HG02943 (cell line): Measurements from ENCODE around the gene SLX4IP.

Experiments
- ATAC-seq: cut with Tn5 transposase; IDR thresholded peaks from one replicate; pipeline ENCODE4 v1.9.1; 2021; ENCODE audit warnings: mild to moderate bottlenecking, low read depth, moderate library complexity; ENCODE audit not compliant: unreplicated experiment

The SLX4IP gene

GRCh38 chr20:10655720-10656669, 220.9 kb downstream of the SLX4IP start:
- ATAC-seq, result no peak

- ATAC-seq, result no peak
Measured at GRCh38 chr20:10657453-10657852, 222.3 kb downstream of the SLX4IP start.

GRCh38 chr20:10658051-10658823, 223.1 kb downstream of the SLX4IP start:
- no peak for ATAC-seq

GRCh38 chr20:10658876-10659632, 223.9 kb downstream of the SLX4IP start:
- ATAC-seq, result no peak

- no peak for ATAC-seq
Measured at GRCh38 chr20:10659651-10660601, 224.8 kb downstream of the SLX4IP start.

GRCh38 chr20:10660661-10661060, 225.6 kb downstream of the SLX4IP start:
- ATAC-seq, result no peak

GRCh38 chr20:10661261-10661660, 226.2 kb downstream of the SLX4IP start:
- no peak for ATAC-seq

- ATAC-seq, result no peak
Measured at GRCh38 chr20:10662151-10662550, 227.0 kb downstream of the SLX4IP start.

GRCh38 chr20:10662661-10663458, 227.8 kb downstream of the SLX4IP start:
- no peak for ATAC-seq

- no peak for ATAC-seq
Measured at GRCh38 chr20:10663756-10664155, 228.7 kb downstream of the SLX4IP start.

- ATAC-seq, result no peak
Measured at GRCh38 chr20:10665027-10665561, 230.0 kb downstream of the SLX4IP start.

- ATAC-seq, result no peak
Measured at GRCh38 chr20:10665791-10666190, 230.7 kb downstream of the SLX4IP start.

- no peak for ATAC-seq
Measured at GRCh38 chr20:10666221-10667076, 231.3 kb downstream of the SLX4IP start.

GRCh38 chr20:10667077-10667401, 231.9 kb downstream of the SLX4IP start:
- no peak for ATAC-seq

GRCh38 chr20:10667560-10668167, 232.6 kb downstream of the SLX4IP start:
- ATAC-seq, result no peak

GRCh38 chr20:10668677-10669368, 233.7 kb downstream of the SLX4IP start:
- ATAC-seq, result no peak
